GM18526 (cell line): ENCODE measurements around the gene SIX2.

ENCODE experiments used
- POLR2A ChIP-seq: IDR thresholded peaks from 3 replicates; pipeline ENCODE4 v1.6.1; 2011; ENCODE audit not compliant: insufficient read length; ENCODE audit errors: extremely low read depth

The SIX2 gene

DNA sequence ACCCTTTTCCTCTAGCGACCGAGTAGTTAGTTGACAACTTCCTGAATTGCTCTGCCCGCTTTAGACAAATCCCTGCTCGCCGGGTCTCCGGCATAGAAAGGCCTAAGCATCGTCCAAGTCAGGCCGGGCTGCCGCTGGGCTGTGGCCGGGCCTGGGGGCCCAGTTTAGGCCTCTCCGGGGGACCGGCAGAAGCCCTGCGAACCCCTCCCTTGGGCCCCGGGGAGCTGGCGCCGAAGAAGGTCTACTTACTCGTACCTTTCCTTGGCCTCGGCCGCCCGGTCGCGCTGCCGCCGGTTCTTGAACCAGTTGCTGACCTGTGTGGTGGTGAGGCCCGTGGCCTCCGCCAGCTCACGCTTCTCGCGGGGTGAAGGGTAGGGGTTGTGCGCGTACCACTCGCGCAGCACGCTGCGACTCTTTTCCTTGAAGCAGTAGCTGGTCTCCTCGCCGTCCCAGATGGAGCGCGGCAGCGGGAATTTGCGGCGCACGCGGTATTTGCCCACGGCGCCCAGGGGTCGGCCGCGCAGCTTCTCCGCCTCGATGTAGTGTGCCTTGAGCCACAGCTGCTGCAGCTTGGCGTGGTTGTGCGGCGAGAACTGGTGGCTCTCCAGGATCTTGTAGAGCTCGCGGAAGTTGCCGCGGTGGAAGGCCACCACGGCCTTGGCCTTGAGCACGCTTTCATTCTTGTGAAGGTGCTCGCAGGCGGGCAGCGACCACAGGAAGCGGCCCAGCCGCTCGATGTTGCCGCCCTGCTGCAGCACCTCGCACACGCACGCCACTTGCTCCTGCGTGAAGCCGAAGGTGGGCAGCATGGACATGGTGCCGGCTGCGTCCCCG, 739 bp downstream of the SIX2 start:
- TF ChIP-seq POLR2A, result no peak

GRCh38 chr2:45007961-45008295, 1.3 kb downstream of the SIX2 start:
- no peak for TF ChIP-seq POLR2A

- TF ChIP-seq POLR2A, result no peak
These were observed 2.3 kb downstream of the SIX2 start for GRCh38 chr2:45006942-45007287.

- TF ChIP-seq POLR2A, result no peak
These were observed 3.0 kb downstream of the SIX2 start for GRCh38 chr2:45006041-45006941.

DNA sequence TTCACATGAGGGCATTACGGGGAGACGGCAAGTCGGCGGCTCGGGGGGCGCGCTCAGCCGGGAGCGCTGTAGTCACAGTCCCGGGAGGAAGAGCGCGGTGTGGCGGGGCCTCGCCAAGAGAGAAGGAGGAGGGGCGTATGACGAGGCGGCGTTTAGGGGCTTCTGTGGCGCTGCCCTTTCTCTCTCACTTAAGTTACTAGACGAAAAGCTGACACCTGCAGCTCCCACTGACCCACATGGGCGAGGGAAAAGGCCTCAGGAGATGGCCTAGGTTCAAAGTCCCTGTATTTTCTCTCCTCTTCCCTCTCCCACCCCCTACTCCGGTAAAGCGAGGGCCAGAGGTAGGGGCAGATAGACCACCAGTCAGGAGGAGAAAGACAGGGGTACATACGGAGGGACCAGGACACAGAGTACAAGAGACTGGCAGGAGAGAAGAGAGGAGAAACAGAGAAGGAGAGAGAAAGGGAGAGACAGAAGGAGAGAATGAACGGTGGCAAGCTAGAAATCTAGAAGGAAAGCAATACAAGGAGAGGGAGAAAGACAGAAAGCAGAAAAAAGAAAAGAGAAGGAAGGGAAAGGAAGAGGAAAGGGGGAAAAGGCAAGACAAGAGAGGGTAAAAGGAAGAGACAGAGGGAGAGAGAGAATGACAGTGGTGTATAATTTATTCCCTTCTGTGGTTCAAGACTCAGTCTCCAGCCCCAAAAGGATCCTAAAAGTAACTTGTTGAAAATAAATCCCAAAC, 3.8 kb downstream of the SIX2 start:
- no peak for TF ChIP-seq POLR2A

- no peak for TF ChIP-seq POLR2A
These were observed 4.6 kb downstream of the SIX2 start for GRCh38 chr2:45004562-45005191.

GRCh38 chr2:45003579-45004551, 5.4 kb downstream of the SIX2 start:
- TF ChIP-seq POLR2A, result no peak

DNA sequence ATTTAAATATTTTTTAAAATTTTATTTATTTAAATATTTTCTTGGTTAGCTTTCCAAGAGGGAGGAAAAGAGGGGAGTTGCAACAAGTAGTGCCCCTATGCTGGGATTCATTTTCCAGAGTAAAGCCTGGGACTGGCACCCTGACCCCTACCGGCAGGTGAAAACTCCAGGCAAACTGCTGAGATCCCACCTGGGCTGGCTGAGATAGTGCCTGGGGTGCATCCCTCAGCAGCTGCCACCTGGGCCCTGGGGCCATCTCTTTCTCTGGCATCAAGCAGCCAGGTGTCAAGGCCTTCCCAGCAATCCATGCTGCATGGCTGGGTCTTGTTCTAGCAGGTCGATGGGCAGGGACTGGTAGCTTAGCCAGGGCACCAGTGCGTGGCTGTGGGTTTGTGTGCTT, 6.6 kb downstream of the SIX2 start:
- no peak for TF ChIP-seq POLR2A

DNA sequence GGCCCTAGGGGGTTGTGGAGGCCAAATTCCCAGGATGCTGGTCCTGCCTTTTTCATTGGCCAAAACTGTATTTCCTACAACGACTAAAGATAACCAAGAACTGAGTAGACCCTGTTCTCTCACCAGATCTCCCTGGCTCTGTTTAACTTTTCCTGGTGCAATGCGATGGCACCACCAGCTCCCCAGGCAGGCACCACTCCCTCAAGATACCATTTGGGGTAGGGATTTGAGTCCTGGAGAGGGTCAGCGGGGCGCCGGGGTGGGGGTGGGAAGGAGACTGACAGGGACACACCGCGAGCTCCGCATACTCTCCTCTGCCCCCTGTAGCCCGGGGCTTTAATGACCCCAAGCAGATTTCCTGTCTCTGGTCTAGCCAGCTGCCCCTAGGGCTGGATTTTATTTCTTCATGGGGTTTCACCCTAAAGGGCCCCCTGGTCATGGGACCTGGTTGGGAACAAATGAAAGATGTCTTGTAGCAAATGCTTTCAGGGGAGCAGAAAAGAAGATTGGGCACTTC, 7.3 kb downstream of the SIX2 start:
- no peak for TF ChIP-seq POLR2A

GRCh38 chr2:45000921-45001868, 8.1 kb downstream of the SIX2 start:
- TF ChIP-seq POLR2A, result no peak

DNA sequence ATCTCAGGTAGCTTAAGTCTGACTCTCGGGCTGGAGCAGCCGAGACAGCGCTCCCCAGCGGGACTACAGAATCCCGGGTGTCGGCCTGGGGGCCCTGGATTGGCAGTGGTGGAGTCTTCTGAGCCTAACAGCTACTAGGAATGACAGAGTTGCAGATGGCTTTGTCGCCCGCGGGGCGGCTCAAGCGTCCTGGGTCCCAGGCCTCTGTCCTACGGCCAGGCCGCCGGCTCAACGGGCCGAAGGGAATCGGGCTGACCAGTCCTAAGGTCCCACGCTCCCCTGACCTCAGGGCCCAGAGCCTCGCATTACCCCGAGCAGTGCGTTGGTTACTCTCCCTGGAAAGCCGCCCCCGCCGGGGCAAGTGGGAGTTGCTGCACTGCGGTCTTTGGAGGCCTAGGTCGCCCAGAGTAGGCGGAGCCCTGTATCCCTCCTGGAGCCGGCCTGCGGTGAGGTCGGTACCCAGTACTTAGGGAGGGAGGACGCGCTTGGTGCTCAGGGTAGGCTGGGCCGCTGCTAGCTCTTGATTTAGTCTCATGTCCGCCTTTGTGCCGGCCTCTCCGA, 8.8 kb downstream of the SIX2 start:
- TF ChIP-seq POLR2A, result no peak

DNA sequence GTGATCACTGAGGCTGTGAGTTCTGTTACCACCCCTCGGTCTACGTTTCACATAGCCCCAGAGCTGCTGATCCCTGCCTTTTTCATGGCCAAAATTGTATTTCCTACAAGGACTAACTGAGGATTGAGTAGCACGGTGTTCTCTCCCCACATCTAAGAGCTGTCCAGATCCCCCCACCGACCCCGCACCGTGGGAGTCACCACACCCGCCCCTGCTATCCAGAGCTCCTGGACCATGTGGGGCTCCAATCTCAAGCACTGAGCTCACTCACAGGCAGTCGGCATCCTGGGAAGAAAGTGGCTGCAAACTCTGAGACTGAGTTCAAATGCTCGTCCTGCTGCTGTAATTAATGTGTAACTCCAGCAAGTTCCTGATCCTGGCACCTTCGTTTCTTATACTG, 9.7 kb downstream of the SIX2 start:
- no peak for TF ChIP-seq POLR2A
